Heart left ventricle (tissue), 16 donors: ENCODE data around the gene SLC2A5. TPM values are rescaled to one million over a fixed set of nuclear protein-coding genes. Genes with fewer than 3 reads are reported as not detected.

Experiments
- ATAC-seq, 4 donors: fragments of 200-7000 bp; cut with Tn5 transposase; one replicate each; pipeline ENCODE4 v1.9.1; 2020 to 2022; ENCODE audit warnings: moderate library complexity in 4 of 4, mild to moderate bottlenecking in 3 of 4, moderate number of reproducible peaks in 1 of 4
- DNase-seq, 5 donors: peaks; one replicate each; pipeline ENCODE4 v3.0.0-alpha.2; 2020
- H3K27ac ChIP-seq, 12 donors: fragments of 200-600 bp; sonication (generic) in 4 of 12; one replicate each; pipeline versions ENCODE4 v1.5.0 to v1.8.0; 2016 to 2022; ENCODE audit warnings: mild to moderate bottlenecking in 2 of 12
- H3K27me3 ChIP-seq, 9 donors: fragments of 200-600 bp; sonication (generic) in 2 of 9; one replicate each; pipeline versions ENCODE4 v1.5.1 to v1.8.0; 2016 to 2022; ENCODE audit warnings: mild to moderate bottlenecking in 3 of 9
- H3K36me3 ChIP-seq, 9 donors: fragments of 200-600 bp; sonication (generic) in 2 of 9; one replicate each; pipeline versions ENCODE4 v1.5.0 to v1.8.0; 2018 to 2022; ENCODE audit warnings: mild to moderate bottlenecking in 2 of 9
- H3K4me1 ChIP-seq, 12 donors: fragments of 200-600 bp; sonication (generic) in 4 of 12; one replicate each; pipeline versions ENCODE4 v1.5.0 to v1.8.0; 2016 to 2022; ENCODE audit warnings: mild to moderate bottlenecking in 3 of 12
- H3K4me3 ChIP-seq, 12 donors: fragments of 200-600 bp; sonication (generic) in 4 of 12; one replicate each; pipeline versions ENCODE4 v1.5.0 to v1.8.0; 2017 to 2022; ENCODE audit warnings: mild to moderate bottlenecking in 9 of 12, moderate library complexity in 4 of 12
- H3K9me3 ChIP-seq, 12 donors: fragments of 200-600 bp; sonication (generic) in 4 of 12; one replicate each; pipeline versions ENCODE4 v1.5.0 to v1.8.0; 2016 to 2022; ENCODE audit warnings: mild to moderate bottlenecking in 1 of 12
- POLR2A ChIP-seq, 2 donors: fragments of 450-650 bp; IDR thresholded peaks; one replicate each; pipeline ENCODE4 v1.6.1; 2017; ENCODE audit warnings: antibody characterized with exemption in 2 of 2, mild to moderate bottlenecking in 2 of 2, moderate library complexity in 2 of 2
- WGBS, 4 donors: extraction: QIAGEN DNeasy Blood & Tissue Kit in 2 of 4; methylation state at CpG; one replicate each; pipeline versions ENCODE4 v1.1.5 to v1.1.7; 2013 to 2018; 5-methylcytosine and 5-hydroxymethylcytosine counted together
- intact Hi-C, 10 donors: fragments of 100-400 bp; cut with DNase I; formaldehyde crosslinking; loops; one replicate each; pipeline versions ENCODE4 v1.11.1 to v1.14.2; 2022
- polyA plus RNA-seq, 2 donors: library from polyadenylated mRNA; stranded (reverse); fragments of 200-250 nt; gene quantifications; one replicate each; pipeline ENCODE4 v1.2.3, GENCODE V29; 2013
- total RNA-seq, 9 donors: library from RNA; depleted of rRNA in 2 of 9; stranded (reverse); fragments of >200 nt in 2 of 9; fragmentation: NEBNext Ultra II Directional in 3 of 9; extraction: Animal tissue kit (Norgen Biotek cat#: 25700) in 3 of 9; gene quantifications; one replicate each; pipeline versions ENCODE4 v1.1.0 to v1.2.4, GENCODE V29; 2016 to 2023
- TF ChIP-seq, protein P1 (sequence below), 12 donors: fragments of 200-600 bp; sonication (generic) in 4 of 12; IDR thresholded peaks; one replicate each; pipeline versions ENCODE4 v1.5.0 to v1.8.0; 2018 to 2022; ENCODE audit warnings: antibody characterized with exemption in 12 of 12, mild to moderate bottlenecking in 5 of 12
- donor health status: ischemic (EF 13 %, LVEDD 7.1; RV severe dilation, severe dysfunction).
- donor health status: healthy with polysubstance abuse.
- donor health status: DM: no; HTN: yes; CAD: no.
- donor health status: DM: no; HTN: no; CAD: no.
- donor health status: ischemic (EF 25% LVEDD 6.9; RV normal size, moderate dysfunction).
- donor health status: ischemic (EF 25% LVEDD 5.7; RV mildly dilated, moderate dysfunction).
- donor health status: healthy.
- donor health status: DM: yes; HTN: yes; CAD: no.
- donor health status: ischemic (EF 35%, LVEDD 5.7; RV mildly dilated, moderate dysfunction).
- donor health status: nonischemic (EF 11% LVEDD 7.7; RV severe dilation, severe dysfunction).
- donor health status: DM: yes; HTN: yes; CAD: no.
- donor health status: PGD.
- donor health status: ischemic (EF 29% LVEDD 5.4; RV normal size, mild dysfunction).
- donor health status: nonischemic (EF 23%, LVEDD 6.1; RV moderate dilation, normal function).

SLC2A5 gene
- total and polyA plus RNA-seq, 11 donors, result 0.86 to 15.8 (median 2.3) TPM

GRCh38 chr1:9044236-9044635 lies 25.2 kb downstream of the SLC2A5 start:
- Histone ChIP-seq H3K27ac (no peak overlapping the region), H3K27me3 (peaks cover 0 to 9% (median 0%) of the 10 kb centered on the region in 9 donors), H3K4me3 (no peak overlapping the region), H3K4me1 (no peaks in the 10 kb centered on the region), H3K9me3 (no peaks in the 10 kb centered on the region), H3K36me3 (no peaks in the 10 kb centered on the region)
- intact Hi-C loops, result no loop called here
- TF ChIP-seq POLR2A (IDR thresholded peaks at IDR 0.05), result no peak
- TF ChIP-seq, protein P1, sequence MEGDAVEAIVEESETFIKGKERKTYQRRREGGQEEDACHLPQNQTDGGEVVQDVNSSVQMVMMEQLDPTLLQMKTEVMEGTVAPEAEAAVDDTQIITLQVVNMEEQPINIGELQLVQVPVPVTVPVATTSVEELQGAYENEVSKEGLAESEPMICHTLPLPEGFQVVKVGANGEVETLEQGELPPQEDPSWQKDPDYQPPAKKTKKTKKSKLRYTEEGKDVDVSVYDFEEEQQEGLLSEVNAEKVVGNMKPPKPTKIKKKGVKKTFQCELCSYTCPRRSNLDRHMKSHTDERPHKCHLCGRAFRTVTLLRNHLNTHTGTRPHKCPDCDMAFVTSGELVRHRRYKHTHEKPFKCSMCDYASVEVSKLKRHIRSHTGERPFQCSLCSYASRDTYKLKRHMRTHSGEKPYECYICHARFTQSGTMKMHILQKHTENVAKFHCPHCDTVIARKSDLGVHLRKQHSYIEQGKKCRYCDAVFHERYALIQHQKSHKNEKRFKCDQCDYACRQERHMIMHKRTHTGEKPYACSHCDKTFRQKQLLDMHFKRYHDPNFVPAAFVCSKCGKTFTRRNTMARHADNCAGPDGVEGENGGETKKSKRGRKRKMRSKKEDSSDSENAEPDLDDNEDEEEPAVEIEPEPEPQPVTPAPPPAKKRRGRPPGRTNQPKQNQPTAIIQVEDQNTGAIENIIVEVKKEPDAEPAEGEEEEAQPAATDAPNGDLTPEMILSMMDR (IDR thresholded peaks at IDR 0.05), result no peak
- no peak for ATAC-seq
- WGBS, 4 donors, result 89 to 99% (median 94%) methylated on average over 4 of the region's 4 CpGs
- no peak for DNase-seq

GRCh38 chr1:9042272-9042671 lies 27.2 kb downstream of the SLC2A5 start:
- 91 to 96% (median 93%) methylated on average over 5 of the region's 5 CpGs for WGBS, 4 donors
- intact Hi-C loops, result no loop called here
- Histone ChIP-seq H3K9me3 (no peaks in the 10 kb centered on the region), H3K4me3 (no peak overlapping the region), H3K36me3 (no peaks in the 10 kb centered on the region), H3K27me3 (peaks cover 0 to 9% (median 0%) of the 10 kb centered on the region in 9 donors), H3K27ac (no peak overlapping the region), H3K4me1 (no peaks in the 10 kb centered on the region)
- no peak for TF ChIP-seq POLR2A (IDR thresholded peaks at IDR 0.05)
- TF ChIP-seq, protein P1 (IDR thresholded peaks at IDR 0.05), result no peak
- ATAC-seq (no peak), DNase-seq (no peak)

- H3K9me3 ChIP-seq, result no peaks in the 10 kb centered on the region
- DNase-seq, result no peak
- H3K27me3 ChIP-seq, result peaks cover 0 to 9% (median 0%) of the 10 kb centered on the region in 9 donors
- 83 to 92% (median 88%) methylated on average over 7 to 14 of the region's 14 CpGs for WGBS, 4 donors
- ATAC-seq, result no peak
- no peak for TF ChIP-seq POLR2A (IDR thresholded peaks at IDR 0.05)
- TF ChIP-seq, protein P1 (IDR thresholded peaks at IDR 0.05), result no peak
- H3K36me3 ChIP-seq, result no peaks in the 10 kb centered on the region
- H3K4me1 ChIP-seq, result no peaks in the 10 kb centered on the region
- no peak overlapping the region for H3K27ac ChIP-seq
- no peak overlapping the region for H3K4me3 ChIP-seq
- intact Hi-C loops, result no loop called here
Measured at GRCh38 chr1:9041116-9041779, 28.2 kb downstream of the SLC2A5 start.

- H3K27ac ChIP-seq, result no peak overlapping the region
- peaks cover 0 to under 1% (median 0%) of the 10 kb centered on the region in 12 donors for H3K9me3 ChIP-seq
- intact Hi-C loops, result no loop called here
- 93 to 98% (median 95%) methylated on average over 6 of the region's 6 CpGs for WGBS, 4 donors
- TF ChIP-seq POLR2A (IDR thresholded peaks at IDR 0.05), result no peak
- TF ChIP-seq, protein P1 (IDR thresholded peaks at IDR 0.05), result no peak
- no peaks in the 10 kb centered on the region for H3K36me3 ChIP-seq
- H3K4me1 ChIP-seq, result no peaks in the 10 kb centered on the region
- no peak overlapping the region for H3K4me3 ChIP-seq
- peaks cover 0 to 9% (median 0%) of the 10 kb centered on the region in 9 donors for H3K27me3 ChIP-seq
- DNase-seq (no peak), ATAC-seq (no peak)
Measured at GRCh38 chr1:9040659-9041030, 28.8 kb downstream of the SLC2A5 start.
